ENCODE data around the gene SLC43A2.
"Not testable (repeated sequence)": the region's sequence is repeated elsewhere in the genome, so short reads cannot be mapped to it uniquely, and the experiment has no call there.

SLC43A2 gene

GRCh38 chr17:1627982-1628855, at the start of gene SLC43A2:
Gene SLC43A2 (minus strand): TSS chr17:1628834. CDS start chr17:1627874, 960 bp downstream.
- FAIRE-seq, result no peak

- no peak for FAIRE-seq
Observed at GRCh38 chr17:1676401-1676800, 47.8 kb upstream of the SLC43A2 start.

DNA sequence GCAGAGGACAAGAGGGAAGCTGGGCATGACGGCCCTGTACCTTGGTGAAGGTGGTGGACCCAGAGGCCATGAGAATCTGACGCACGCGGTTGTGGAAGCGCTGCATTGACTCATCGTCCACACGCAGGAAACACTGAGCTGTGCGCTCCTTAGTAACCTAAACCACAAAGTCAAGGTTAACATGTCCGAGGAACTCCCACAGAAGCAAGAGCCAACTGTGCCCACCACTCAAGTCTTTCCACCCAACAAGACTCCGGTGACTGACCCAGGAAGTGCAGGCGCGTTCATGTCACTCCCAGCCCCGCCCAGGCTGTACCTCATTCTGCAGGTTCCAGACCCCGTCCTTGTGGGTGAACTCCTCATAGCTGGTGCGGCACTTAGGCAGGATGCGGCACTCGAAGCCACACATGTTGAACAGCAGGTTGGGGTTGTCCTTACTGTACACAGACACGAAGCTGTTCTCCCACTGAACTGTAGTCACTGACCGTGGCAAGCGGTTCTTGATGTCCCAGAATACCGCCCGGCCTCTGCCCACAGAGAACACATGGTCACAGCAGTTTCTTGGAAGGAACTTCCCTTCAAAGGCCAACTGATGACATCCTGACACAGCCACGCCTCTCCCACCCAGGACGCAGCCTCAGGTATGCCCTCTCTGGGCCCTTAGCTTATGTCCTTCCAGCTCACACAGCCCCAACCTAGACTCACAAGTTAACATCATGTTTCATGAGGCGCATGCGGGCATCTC, 44.6 kb upstream of the SLC43A2 start:
- FAIRE-seq, result no peak

- FAIRE-seq, result not testable (repeated sequence)
Observed at GRCh38 chr17:1663934-1664333, 35.3 kb upstream of the SLC43A2 start.

GRCh38 chr17:1661045-1661444, 32.4 kb upstream of the SLC43A2 start:
- FAIRE-seq, result no peak

- no peak for FAIRE-seq
Observed at GRCh38 chr17:1658100-1658499, 29.5 kb upstream of the SLC43A2 start.

GRCh38 chr17:1653735-1654134, 25.1 kb upstream of the SLC43A2 start:
- FAIRE-seq, result no peak

GRCh38 chr17:1652794-1653193, 24.2 kb upstream of the SLC43A2 start:
- not testable (repeated sequence) for FAIRE-seq

GRCh38 chr17:1651559-1651844, 22.9 kb upstream of the SLC43A2 start:
- no peak for FAIRE-seq

- no peak for FAIRE-seq
Observed at GRCh38 chr17:1650731-1651558, 22.3 kb upstream of the SLC43A2 start.

- no peak for FAIRE-seq
Observed at GRCh38 chr17:1649844-1650501, 21.3 kb upstream of the SLC43A2 start, which contains the start of gene RILP. Gene RILP (minus strand): TSS chr17:1649866. CDS start chr17:1649804, 62 bp downstream.

DNA sequence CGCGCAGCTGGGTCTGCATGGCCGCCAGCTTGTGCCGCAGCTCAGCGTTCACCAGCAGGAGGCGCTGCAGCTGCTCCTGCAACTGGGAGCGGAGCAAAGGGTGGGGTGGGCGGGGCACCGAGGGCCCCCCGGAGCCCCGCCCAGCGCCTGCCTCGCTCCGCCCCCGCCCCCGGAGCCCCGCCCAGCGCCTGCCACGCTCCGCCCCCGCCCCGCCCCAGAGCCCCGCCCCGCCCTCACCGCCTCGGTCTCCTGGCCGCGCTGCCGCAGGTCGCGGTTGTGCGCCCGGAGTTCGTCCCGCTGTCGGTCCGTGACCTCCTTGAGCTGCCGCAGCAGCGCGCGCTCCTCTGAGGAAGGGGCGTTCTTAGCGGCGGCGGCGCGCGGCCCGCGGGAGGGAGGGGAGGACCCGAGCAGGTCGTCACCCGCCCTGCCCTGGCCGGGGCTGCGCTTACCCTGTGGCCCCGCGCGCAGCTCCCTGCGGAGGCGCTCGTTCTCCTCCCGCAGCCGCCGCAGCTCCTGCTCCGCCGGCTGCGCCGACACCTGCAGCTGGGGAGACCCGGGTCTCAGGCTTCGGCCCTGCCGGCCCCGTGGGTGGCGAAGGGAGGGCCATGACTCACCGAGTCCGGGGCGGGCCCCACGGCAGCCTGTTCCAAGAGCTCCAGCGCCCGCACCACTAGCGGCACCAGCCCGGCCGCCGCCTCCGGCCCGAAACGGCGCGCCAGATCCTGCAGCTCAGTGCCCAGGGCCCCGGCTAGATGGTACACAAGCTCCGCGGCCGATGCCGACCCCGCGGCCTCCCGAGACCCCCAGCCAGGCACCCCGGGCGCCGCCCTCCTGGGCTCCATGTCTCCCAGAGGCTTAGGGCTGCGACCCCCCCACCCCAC, 20.6 kb upstream of the SLC43A2 start:
- FAIRE-seq, result no peak

- no peak for FAIRE-seq
Observed at GRCh38 chr17:1648173-1648962, 19.7 kb upstream of the SLC43A2 start.

- FAIRE-seq, result no peak
Observed at GRCh38 chr17:1647802-1648171, 19.2 kb upstream of the SLC43A2 start.

GRCh38 chr17:1646199-1646875, 17.7 kb upstream of the SLC43A2 start:
- FAIRE-seq, result no peak

- no peak for FAIRE-seq
Observed at GRCh38 chr17:1645207-1646171, 16.9 kb upstream of the SLC43A2 start, which contains the start of gene SCARF1. Gene SCARF1 (minus strand): TSS chr17:1645732. CDS start chr17:1645697, 35 bp downstream.

- FAIRE-seq, result no peak
Observed at GRCh38 chr17:1644493-1645206, 16.0 kb upstream of the SLC43A2 start.

DNA sequence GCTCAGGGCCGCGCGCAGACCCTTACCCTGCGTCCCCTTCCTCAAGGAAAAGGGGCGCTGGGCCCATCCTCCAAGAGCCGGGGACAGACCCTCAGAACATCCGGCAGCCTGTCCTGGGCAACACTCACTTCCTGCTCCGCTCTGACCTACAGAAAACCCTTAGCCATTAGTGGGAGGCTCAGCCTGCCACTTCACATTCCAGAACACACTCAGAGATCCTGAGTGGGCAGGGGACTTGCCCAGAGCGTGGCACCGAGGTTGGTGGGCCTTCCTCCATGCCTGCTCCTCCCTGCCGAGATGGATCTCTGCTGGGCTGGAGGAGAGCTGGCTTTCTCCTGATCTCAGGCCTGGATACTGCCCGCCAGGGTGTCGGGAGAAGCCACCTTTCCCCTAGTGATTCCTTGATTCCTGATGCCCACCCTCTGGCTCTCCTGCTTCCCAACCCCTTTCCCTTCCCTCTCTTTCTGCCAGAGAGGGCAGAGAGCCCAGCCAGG, 15.4 kb upstream of the SLC43A2 start:
- FAIRE-seq, result no peak
